Breast epithelium (tissue), 3 donors: ENCODE measurements around the gene PCBD2.

ENCODE experiments used
- POLR2AphosphoS5 ChIP-seq, 3 donors: sonication (generic); formaldehyde crosslinking; IDR thresholded peaks; one replicate each; pipeline ENCODE4 v1.6.1; 2017; ENCODE audit warnings: antibody characterized with exemption in 3 of 3
- TF ChIP-seq, protein P1 (sequence below), 3 donors: fragments of 450-650 bp; IDR thresholded peaks; one replicate each; pipeline ENCODE4 v1.5.1; 2016 to 2017; ENCODE audit warnings: antibody characterized with exemption in 3 of 3, mild to moderate bottlenecking in 3 of 3, moderate library complexity in 3 of 3

- TF ChIP-seq, protein P1, sequence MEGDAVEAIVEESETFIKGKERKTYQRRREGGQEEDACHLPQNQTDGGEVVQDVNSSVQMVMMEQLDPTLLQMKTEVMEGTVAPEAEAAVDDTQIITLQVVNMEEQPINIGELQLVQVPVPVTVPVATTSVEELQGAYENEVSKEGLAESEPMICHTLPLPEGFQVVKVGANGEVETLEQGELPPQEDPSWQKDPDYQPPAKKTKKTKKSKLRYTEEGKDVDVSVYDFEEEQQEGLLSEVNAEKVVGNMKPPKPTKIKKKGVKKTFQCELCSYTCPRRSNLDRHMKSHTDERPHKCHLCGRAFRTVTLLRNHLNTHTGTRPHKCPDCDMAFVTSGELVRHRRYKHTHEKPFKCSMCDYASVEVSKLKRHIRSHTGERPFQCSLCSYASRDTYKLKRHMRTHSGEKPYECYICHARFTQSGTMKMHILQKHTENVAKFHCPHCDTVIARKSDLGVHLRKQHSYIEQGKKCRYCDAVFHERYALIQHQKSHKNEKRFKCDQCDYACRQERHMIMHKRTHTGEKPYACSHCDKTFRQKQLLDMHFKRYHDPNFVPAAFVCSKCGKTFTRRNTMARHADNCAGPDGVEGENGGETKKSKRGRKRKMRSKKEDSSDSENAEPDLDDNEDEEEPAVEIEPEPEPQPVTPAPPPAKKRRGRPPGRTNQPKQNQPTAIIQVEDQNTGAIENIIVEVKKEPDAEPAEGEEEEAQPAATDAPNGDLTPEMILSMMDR (IDR thresholded peaks at IDR 0.05) = no peak
- TF ChIP-seq POLR2AphosphoS5 (IDR thresholded peaks at IDR 0.05) = no peak
Measured at GRCh38 chr5:134878403-134878802, 26.5 kb upstream of the PCBD2 start.
